HepG2 (cell line): Measurements from ENCODE around the gene RILP. TPM values are rescaled to one million over a fixed set of nuclear protein-coding genes. Genes with fewer than 3 reads are reported as not detected.

Experiments
- CEBPB ChIP-seq: IDR thresholded peaks from 2 replicates; pipeline ENCODE4 v1.6.1; 2011; ENCODE audit warnings: low read depth, low read length, improper control_type of control experiment, borderline replicate concordance
- ERF ChIP-seq: IDR thresholded peaks from 2 replicates; pipeline ENCODE4 v1.6.1; 2018; ENCODE audit warnings: missing biosample characterization, missing genetic modification reagents
- GFI1 ChIP-seq: sonication (generic); formaldehyde crosslinking; IDR thresholded peaks from 2 replicates; pipeline ENCODE4 v1.5.0; 2020; ENCODE audit warnings: missing genetic modification reagents, mild to moderate bottlenecking, borderline replicate concordance
- KAT2B ChIP-seq: fragments of 150-350 bp; IDR thresholded peaks from 2 replicates; pipeline ENCODE4 v1.6.1; 2014; ENCODE audit warnings: low read depth, low read length, borderline replicate concordance
- MAFF ChIP-seq: IDR thresholded peaks from 2 replicates; pipeline ENCODE4 v1.6.1; 2011; ENCODE audit warnings: low read depth, low read length, improper control_type of control experiment
- NFE2 ChIP-seq: sonication (generic); formaldehyde crosslinking; IDR thresholded peaks from 2 replicates; pipeline ENCODE4 v1.4.0; 2020; ENCODE audit warnings: missing genetic modification reagents
- NR2F6 ChIP-seq, 2 experiments: IDR thresholded peaks; 2 replicates each; pipeline ENCODE4 v1.6.1; 2016; ENCODE audit warnings: antibody characterized with exemption in 1 of 2, mild to moderate bottlenecking in 1 of 2
- PRMT3 ChIP-seq: sonication (generic); formaldehyde crosslinking; IDR thresholded peaks from 2 replicates; pipeline ENCODE4 v1.8.1; 2022; ENCODE audit warnings: low read depth, mild to moderate bottlenecking, moderate library complexity, missing genetic modification reagents, borderline replicate concordance
- ZEB1 ChIP-seq: IDR thresholded peaks from 2 replicates; pipeline ENCODE4 v1.6.1; 2012; ENCODE audit warnings: mild to moderate bottlenecking, low read depth, inconsistent platforms; ENCODE audit not compliant: insufficient replicate concordance
- ZNF20 ChIP-seq: sonication (generic); formaldehyde crosslinking; IDR thresholded peaks from 2 replicates; pipeline ENCODE4 v1.4.0; 2020; ENCODE audit warnings: mild to moderate bottlenecking, moderate library complexity, missing genetic modification reagents
- ZNF264 ChIP-seq: sonication (generic); formaldehyde crosslinking; IDR thresholded peaks from 2 replicates; pipeline ENCODE4 v1.4.0; 2020; ENCODE audit warnings: missing genetic modification reagents
- ZNF563 ChIP-seq: sonication (generic); formaldehyde crosslinking; IDR thresholded peaks from 2 replicates; pipeline ENCODE4 v1.8.0; 2022; ENCODE audit warnings: mild to moderate bottlenecking, moderate library complexity, missing genetic modification reagents
- polyA plus RNA-seq, 8 experiments: library from polyadenylated mRNA; depleted of rRNA in 3 of 8; stranded (reverse) in 7 of 8; unstranded in 1 of 8; fragments of >200 nt; fragmentation: Illumina TruSeq in 4 of 8; extraction: Trizol in 4 of 8; gene quantifications; 2 replicates each; pipeline versions ENCODE4 v1.2.1 to v1.2.3, GENCODE V29; 2011 to 2016; ENCODE audit warnings: low read depth in 4 of 8, missing spikeins in 1 of 8, mixed read lengths in 1 of 8; ENCODE audit not compliant: insufficient read depth in 1 of 8
- total RNA-seq, 5 experiments: library from RNA; depleted of rRNA; stranded (reverse); fragments of >200 nt; fragmentation: Illumina TruSeq; extraction: Trizol; gene quantifications; 2 replicates each; pipeline ENCODE4 v1.2.3, GENCODE V29; 2016; ENCODE audit warnings: low read depth in 1 of 5
- TF ChIP-seq, protein P1 (sequence below): sonication (generic); formaldehyde crosslinking; IDR thresholded peaks from 2 replicates; pipeline ENCODE4 v1.9.0; 2021; ENCODE audit warnings: mild to moderate bottlenecking, missing genetic modification reagents
- TF ChIP-seq, protein P2 (sequence below): sonication (generic); formaldehyde crosslinking; IDR thresholded peaks from 2 replicates; pipeline ENCODE4 v1.8.0; 2022; ENCODE audit warnings: missing genetic modification reagents, mild to moderate bottlenecking, moderate library complexity, borderline replicate concordance
- TF ChIP-seq, protein P3 (sequence below): sonication (generic); formaldehyde crosslinking; IDR thresholded peaks from 2 replicates; pipeline ENCODE4 v1.8.1; 2023; ENCODE audit warnings: mild to moderate bottlenecking, inconsistent platforms, moderate library complexity, missing genetic modification reagents, borderline replicate concordance
- TF ChIP-seq, protein P4 (sequence below): sonication (generic); formaldehyde crosslinking; IDR thresholded peaks from 2 replicates; pipeline ENCODE4 v1.8.1; 2023; ENCODE audit warnings: missing genetic modification reagents, inconsistent platforms, borderline replicate concordance

RILP gene
- total and polyA plus RNA-seq, 2 of the 13 experiments (the other 11 are each of a cell fraction or from before 2014, with no cell fraction given), result 6.6 to 8.1 TPM

DNA sequence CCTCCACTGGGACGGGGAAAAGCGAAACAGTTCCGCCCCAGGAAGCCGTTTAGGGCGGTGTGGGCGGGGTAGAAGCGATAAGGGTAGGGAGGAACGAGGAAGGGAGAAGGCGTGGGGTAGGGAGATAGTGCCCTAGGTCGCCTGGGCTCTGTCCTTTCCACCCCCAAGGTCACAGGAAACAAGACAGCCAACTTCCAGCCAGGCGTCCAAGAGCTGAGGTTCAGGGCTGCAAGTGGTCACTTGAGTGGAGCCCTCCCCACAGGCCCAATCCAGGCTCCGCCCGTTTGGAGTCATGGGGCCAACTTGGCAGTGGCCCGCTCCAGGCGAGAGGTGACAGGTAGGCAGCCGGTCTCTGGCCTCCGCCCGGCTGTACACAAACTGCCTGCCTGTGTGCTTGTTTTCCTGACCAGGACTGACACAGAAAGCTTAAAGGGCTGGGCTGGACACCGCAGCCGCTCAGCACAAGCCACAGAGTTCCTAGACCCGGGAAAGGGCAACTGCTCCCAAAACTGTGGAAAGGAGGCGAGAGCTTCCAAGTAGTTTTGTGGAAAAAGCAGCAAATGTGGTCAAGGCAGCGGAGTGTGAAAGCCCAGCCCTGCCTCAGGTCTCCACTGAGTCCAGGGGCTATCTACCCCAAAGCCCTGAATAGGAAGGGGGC is at the start of gene RILP (continued):
- TF ChIP-seq, protein P1, sequence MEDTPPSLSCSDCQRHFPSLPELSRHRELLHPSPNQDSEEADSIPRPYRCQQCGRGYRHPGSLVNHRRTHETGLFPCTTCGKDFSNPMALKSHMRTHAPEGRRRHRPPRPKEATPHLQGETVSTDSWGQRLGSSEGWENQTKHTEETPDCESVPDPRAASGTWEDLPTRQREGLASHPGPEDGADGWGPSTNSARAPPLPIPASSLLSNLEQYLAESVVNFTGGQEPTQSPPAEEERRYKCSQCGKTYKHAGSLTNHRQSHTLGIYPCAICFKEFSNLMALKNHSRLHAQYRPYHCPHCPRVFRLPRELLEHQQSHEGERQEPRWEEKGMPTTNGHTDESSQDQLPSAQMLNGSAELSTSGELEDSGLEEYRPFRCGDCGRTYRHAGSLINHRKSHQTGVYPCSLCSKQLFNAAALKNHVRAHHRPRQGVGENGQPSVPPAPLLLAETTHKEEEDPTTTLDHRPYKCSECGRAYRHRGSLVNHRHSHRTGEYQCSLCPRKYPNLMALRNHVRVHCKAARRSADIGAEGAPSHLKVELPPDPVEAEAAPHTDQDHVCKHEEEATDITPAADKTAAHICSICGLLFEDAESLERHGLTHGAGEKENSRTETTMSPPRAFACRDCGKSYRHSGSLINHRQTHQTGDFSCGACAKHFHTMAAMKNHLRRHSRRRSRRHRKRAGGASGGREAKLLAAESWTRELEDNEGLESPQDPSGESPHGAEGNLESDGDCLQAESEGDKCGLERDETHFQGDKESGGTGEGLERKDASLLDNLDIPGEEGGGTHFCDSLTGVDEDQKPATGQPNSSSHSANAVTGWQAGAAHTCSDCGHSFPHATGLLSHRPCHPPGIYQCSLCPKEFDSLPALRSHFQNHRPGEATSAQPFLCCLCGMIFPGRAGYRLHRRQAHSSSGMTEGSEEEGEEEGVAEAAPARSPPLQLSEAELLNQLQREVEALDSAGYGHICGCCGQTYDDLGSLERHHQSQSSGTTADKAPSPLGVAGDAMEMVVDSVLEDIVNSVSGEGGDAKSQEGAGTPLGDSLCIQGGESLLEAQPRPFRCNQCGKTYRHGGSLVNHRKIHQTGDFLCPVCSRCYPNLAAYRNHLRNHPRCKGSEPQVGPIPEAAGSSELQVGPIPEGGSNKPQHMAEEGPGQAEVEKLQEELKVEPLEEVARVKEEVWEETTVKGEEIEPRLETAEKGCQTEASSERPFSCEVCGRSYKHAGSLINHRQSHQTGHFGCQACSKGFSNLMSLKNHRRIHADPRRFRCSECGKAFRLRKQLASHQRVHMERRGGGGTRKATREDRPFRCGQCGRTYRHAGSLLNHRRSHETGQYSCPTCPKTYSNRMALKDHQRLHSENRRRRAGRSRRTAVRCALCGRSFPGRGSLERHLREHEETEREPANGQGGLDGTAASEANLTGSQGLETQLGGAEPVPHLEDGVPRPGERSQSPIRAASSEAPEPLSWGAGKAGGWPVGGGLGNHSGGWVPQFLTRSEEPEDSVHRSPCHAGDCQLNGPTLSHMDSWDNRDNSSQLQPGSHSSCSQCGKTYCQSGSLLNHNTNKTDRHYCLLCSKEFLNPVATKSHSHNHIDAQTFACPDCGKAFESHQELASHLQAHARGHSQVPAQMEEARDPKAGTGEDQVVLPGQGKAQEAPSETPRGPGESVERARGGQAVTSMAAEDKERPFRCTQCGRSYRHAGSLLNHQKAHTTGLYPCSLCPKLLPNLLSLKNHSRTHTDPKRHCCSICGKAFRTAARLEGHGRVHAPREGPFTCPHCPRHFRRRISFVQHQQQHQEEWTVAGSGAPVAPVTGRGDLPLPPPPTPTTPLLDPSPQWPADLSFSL (CRISPR knock-in tag), result no peak
- TF ChIP-seq CEBPB (no peak), NFE2 (no peak), PRMT3 (no peak), ERF (CRISPR knock-in tag) (peak; percentile 63; the same call in 1 of the 2 replicates), GFI1 (CRISPR knock-in tag) (0 out of 2 replicates have a peak, but pooled peaks have one; percentile 39), ZNF563 (CRISPR knock-in tag) (no peak), KAT2B (no peak), MAFF (no peak), ZNF20 (CRISPR knock-in tag) (no peak), ZNF264 (CRISPR knock-in tag) (0 out of 2 replicates have a peak, but pooled peaks have one; percentile 45), NR2F6 (IDR thresholded peaks at IDR 0.05) (no peak), NR2F6 (CRISPR knock-in tag; IDR thresholded peaks at IDR 0.05) (peak; percentile 72; the same call in 1 of the 2 replicates), ZEB1 (no peak)
- TF ChIP-seq, protein P2, sequence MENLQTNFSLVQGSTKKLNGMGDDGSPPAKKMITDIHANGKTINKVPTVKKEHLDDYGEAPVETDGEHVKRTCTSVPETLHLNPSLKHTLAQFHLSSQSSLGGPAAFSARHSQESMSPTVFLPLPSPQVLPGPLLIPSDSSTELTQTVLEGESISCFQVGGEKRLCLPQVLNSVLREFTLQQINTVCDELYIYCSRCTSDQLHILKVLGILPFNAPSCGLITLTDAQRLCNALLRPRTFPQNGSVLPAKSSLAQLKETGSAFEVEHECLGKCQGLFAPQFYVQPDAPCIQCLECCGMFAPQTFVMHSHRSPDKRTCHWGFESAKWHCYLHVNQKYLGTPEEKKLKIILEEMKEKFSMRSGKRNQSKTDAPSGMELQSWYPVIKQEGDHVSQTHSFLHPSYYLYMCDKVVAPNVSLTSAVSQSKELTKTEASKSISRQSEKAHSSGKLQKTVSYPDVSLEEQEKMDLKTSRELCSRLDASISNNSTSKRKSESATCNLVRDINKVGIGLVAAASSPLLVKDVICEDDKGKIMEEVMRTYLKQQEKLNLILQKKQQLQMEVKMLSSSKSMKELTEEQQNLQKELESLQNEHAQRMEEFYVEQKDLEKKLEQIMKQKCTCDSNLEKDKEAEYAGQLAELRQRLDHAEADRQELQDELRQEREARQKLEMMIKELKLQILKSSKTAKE, result peak; percentile 69; the same call in 1 of the 2 replicates
- TF ChIP-seq, protein P3, sequence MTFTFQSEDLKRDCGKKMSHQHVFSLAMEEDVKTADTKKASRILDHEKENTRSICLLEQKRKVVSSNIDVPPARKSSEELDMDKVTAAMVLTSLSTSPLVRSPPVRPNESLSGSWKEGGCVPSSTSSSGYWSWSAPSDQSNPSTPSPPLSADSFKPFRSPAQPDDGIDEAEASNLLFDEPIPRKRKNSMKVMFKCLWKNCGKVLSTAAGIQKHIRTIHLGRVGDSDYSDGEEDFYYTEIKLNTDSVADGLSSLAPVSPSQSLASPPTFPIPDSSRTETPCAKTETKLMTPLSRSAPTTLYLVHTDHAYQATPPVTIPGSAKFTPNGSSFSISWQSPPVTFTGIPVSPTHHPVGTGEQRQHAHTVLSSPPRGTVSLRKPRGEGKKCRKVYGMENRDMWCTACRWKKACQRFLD (CRISPR knock-in tag), result peak; percentile 48; the same call in 1 of the 2 replicates
- TF ChIP-seq, protein P4, sequence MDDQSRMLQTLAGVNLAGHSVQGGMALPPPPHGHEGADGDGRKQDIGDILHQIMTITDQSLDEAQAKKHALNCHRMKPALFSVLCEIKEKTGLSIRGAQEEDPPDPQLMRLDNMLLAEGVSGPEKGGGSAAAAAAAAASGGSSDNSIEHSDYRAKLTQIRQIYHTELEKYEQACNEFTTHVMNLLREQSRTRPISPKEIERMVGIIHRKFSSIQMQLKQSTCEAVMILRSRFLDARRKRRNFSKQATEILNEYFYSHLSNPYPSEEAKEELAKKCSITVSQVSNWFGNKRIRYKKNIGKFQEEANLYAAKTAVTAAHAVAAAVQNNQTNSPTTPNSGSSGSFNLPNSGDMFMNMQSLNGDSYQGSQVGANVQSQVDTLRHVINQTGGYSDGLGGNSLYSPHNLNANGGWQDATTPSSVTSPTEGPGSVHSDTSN (CRISPR knock-in tag), result no peak
